Measurements from ENCODE around the gene TNFRSF13B.
"Not testable (repeated sequence)": the region's sequence is repeated elsewhere in the genome, so short reads cannot be mapped to it uniquely, and the experiment has no call there.

TNFRSF13B gene

GRCh38 chr17:16973043-16973442, 1.1 kb upstream of the TNFRSF13B start:
- H3K27ac ChIP-seq, H3K4me3 ChIP-seq: not testable (repeated sequence)

GRCh38 chr17:16972346-16972745, 428 bp upstream of the TNFRSF13B start:
- no peak overlapping the region for H3K4me3 ChIP-seq

GRCh38 chr17:16969931-16970906, 1.7 kb downstream of the TNFRSF13B start:
- H3K27ac ChIP-seq: peak overlapping the region in 1 of 21 experiments; percentile 23
- H3K4me3 ChIP-seq: no peak overlapping the region

More at GRCh38 chr17:16972346-16972745, 428 bp upstream of the TNFRSF13B start:
- no peak overlapping the region for H3K27ac ChIP-seq

GRCh38 chr17:16968786-16969185, 3.1 kb downstream of the TNFRSF13B start:
- no peak overlapping the region for H3K27ac ChIP-seq
- H3K4me3 ChIP-seq: no peak overlapping the region

GRCh38 chr17:16962804-16963203, 9.1 kb downstream of the TNFRSF13B start:
- Histone ChIP-seq H3K4me3 (no peak overlapping the region), H3K27ac (no peak overlapping the region)

GRCh38 chr17:16961792-16962191, 10.1 kb downstream of the TNFRSF13B start:
- Histone ChIP-seq H3K27ac (no peak overlapping the region), H3K4me3 (no peak overlapping the region)

- H3K27ac ChIP-seq, H3K4me3 ChIP-seq: not testable (repeated sequence)
Observed at GRCh38 chr17:16961022-16961421, 10.9 kb downstream of the TNFRSF13B start.

- H3K4me3 ChIP-seq, H3K27ac ChIP-seq: not testable (repeated sequence)
Observed at GRCh38 chr17:16955011-16955410, 16.9 kb downstream of the TNFRSF13B start.

GRCh38 chr17:16954521-16954920, 17.4 kb downstream of the TNFRSF13B start:
- no peak overlapping the region for H3K27ac ChIP-seq
- no peak overlapping the region for H3K4me3 ChIP-seq

- no peak overlapping the region for H3K4me3 ChIP-seq
- H3K27ac ChIP-seq: no peak overlapping the region
Observed at GRCh38 chr17:16953841-16954240, 18.1 kb downstream of the TNFRSF13B start.

- H3K27ac ChIP-seq: no peak overlapping the region
Observed at GRCh38 chr17:16953347-16953746, 18.6 kb downstream of the TNFRSF13B start.

GRCh38 chr17:16952401-16952800, 19.5 kb downstream of the TNFRSF13B start:
- no peak overlapping the region for H3K27ac ChIP-seq
- no peak overlapping the region for H3K4me3 ChIP-seq

More at GRCh38 chr17:16953347-16953746, 18.6 kb downstream of the TNFRSF13B start:
- no peak overlapping the region for H3K4me3 ChIP-seq

GRCh38 chr17:16950488-16950887, 21.4 kb downstream of the TNFRSF13B start:
- no peak overlapping the region for H3K4me3 ChIP-seq
- H3K27ac ChIP-seq: no peak overlapping the region

GRCh38 chr17:16948587-16949376, 23.1 kb downstream of the TNFRSF13B start:
- Histone ChIP-seq H3K27ac (no peak overlapping the region), H3K4me3 (no peak overlapping the region)

- H3K27ac ChIP-seq: no peak overlapping the region
Observed at GRCh38 chr17:16947470-16947869, 24.4 kb downstream of the TNFRSF13B start.

GRCh38 chr17:16945663-16946218, 26.2 kb downstream of the TNFRSF13B start:
- Histone ChIP-seq H3K27ac (no peak overlapping the region), H3K4me3 (no peak overlapping the region)

More at GRCh38 chr17:16947470-16947869, 24.4 kb downstream of the TNFRSF13B start:
- H3K4me3 ChIP-seq: no peak overlapping the region

GRCh38 chr17:16945136-16945482, 26.8 kb downstream of the TNFRSF13B start:
- H3K27ac ChIP-seq: no peak overlapping the region

GRCh38 chr17:16944334-16945135, 27.4 kb downstream of the TNFRSF13B start:
- no peak overlapping the region for H3K4me3 ChIP-seq

More at GRCh38 chr17:16945136-16945482, 26.8 kb downstream of the TNFRSF13B start:
- H3K4me3 ChIP-seq: no peak overlapping the region

GRCh38 chr17:16943541-16944333, 28.2 kb downstream of the TNFRSF13B start:
- Histone ChIP-seq H3K27ac (no peak overlapping the region), H3K4me3 (no peak overlapping the region)

More at GRCh38 chr17:16944334-16945135, 27.4 kb downstream of the TNFRSF13B start:
- no peak overlapping the region for H3K27ac ChIP-seq

Data from skin epidermis (tissue), 12 donors.